Large intestine (tissue), 3 donors: ENCODE results near the gene C8A. TPM values are rescaled to one million over a fixed set of nuclear protein-coding genes. Genes with fewer than 3 reads are reported as not detected.
A peak's percentile ranks its signal among the peaks of the same experiment; 100 is the strongest.

Source experiments
- DNase-seq, 2 donors: peaks; one replicate each; pipeline versions ENCODE4 v3.0.0 to v3.0.0-alpha.2; 2013
- H3K27ac ChIP-seq: one replicate; pipeline ENCODE4 v1.5.1; 2013; ENCODE audit warnings: low read length
- H3K27me3 ChIP-seq: 2 replicates; pipeline ENCODE4 v1.6.1; 2013; ENCODE audit warnings: low read length; ENCODE audit not compliant: control insufficient read depth, insufficient read depth
- H3K36me3 ChIP-seq: 2 replicates; pipeline ENCODE4 v1.6.1; 2013; ENCODE audit warnings: low read length; ENCODE audit not compliant: control insufficient read depth, insufficient read depth
- H3K4me1 ChIP-seq: one replicate; pipeline ENCODE4 v1.6.1; 2013; ENCODE audit warnings: low read length; ENCODE audit not compliant: control insufficient read depth, insufficient read depth
- H3K4me3 ChIP-seq: one replicate; pipeline ENCODE4 v1.5.1; 2013; ENCODE audit warnings: low read length
- H3K9me3 ChIP-seq: one replicate; pipeline ENCODE4 v1.6.1; 2013; ENCODE audit warnings: mild to moderate bottlenecking, low read depth, low read length, moderate library complexity; ENCODE audit not compliant: control insufficient read depth
- WGBS: methylation state at CpG from one replicate; pipeline ENCODE4 v1.1.5; 2013; ENCODE audit warnings: low lambda C conversion rate; ENCODE audit not compliant: insufficient coverage; 5-methylcytosine and 5-hydroxymethylcytosine counted together
- polyA plus RNA-seq: library from polyadenylated mRNA; unstranded; fragments of 120-200 nt; gene quantifications from one replicate; pipeline ENCODE4 v1.2.1, GENCODE V29; 2013

C8A gene
- polyA plus RNA-seq, 1 donor: 0.34 TPM

GRCh38 chr1:56934430-56935060 is 79.9 kb downstream of the C8A start:
- no peak overlapping the region for H3K4me3 ChIP-seq
- DNase-seq: no peak
- no peak overlapping the region for H3K27ac ChIP-seq
- H3K4me1 ChIP-seq: no peaks in the 10 kb centered on the region
- WGBS: 20% methylated on average over 1 of the region's 1 CpG
- H3K27me3 ChIP-seq: no peaks in the 10 kb centered on the region
- H3K9me3 ChIP-seq: no peaks in the 10 kb centered on the region
- H3K36me3 ChIP-seq: no peaks in the 10 kb centered on the region

DNA sequence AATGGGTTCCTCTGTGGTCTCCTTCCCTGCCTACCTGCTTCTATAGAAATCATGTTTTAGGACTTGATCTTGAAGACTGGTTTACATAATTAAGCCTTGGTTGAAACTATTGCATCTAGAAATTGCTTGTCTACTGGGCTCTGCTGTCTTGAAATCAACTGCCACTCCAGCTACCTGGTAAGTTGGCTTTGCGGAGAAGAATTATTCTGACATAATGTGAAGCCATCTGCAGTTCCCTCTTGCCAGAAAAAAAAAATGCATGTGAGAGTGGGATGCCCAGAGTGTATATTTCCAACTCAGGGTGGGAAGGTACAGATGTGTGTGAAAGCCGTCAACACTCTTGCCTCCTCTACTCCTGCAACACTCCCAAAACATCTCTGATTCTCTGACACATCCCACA is 84.0 kb downstream of the C8A start:
- H3K4me1 ChIP-seq: no peaks in the 10 kb centered on the region
- no peak for DNase-seq
- H3K4me3 ChIP-seq: no peak overlapping the region
- no peaks in the 10 kb centered on the region for H3K27me3 ChIP-seq
- WGBS: 88% methylated on average over 1 of the region's 2 CpGs
- H3K27ac ChIP-seq: no peak overlapping the region
- no peaks in the 10 kb centered on the region for H3K36me3 ChIP-seq
- H3K9me3 ChIP-seq: no peaks in the 10 kb centered on the region

DNA sequence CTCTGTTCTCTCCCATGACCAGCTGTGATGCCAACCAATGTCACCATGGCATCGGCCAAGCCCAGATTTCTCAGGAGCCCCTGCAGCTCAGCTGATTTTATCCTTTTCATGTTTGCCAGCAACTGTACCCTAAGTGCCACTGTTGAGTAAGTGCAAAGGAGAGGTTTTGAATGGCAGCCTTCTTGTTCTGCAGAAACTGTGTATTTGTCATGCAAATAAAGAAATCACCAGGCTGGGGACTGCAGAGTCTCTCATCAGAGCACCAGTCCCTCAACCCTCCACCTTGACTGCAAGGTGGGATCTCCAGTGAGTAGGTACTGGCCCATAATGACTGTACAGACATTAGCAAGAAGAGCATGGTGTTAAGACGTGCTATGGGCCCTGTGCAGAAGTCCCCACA is 84.6 kb downstream of the C8A start:
- H3K27ac ChIP-seq: no peak overlapping the region
- no peaks in the 10 kb centered on the region for H3K4me1 ChIP-seq
- no peaks in the 10 kb centered on the region for H3K36me3 ChIP-seq
- DNase-seq: no peak
- no CpG with 5 or more reads among the region's 2 CpGs for WGBS
- no peaks in the 10 kb centered on the region for H3K27me3 ChIP-seq
- H3K4me3 ChIP-seq: no peak overlapping the region
- H3K9me3 ChIP-seq: no peaks in the 10 kb centered on the region

- Histone ChIP-seq H3K36me3 (no peaks in the 10 kb centered on the region), H3K27me3 (no peaks in the 10 kb centered on the region), H3K4me1 (no peaks in the 10 kb centered on the region), H3K4me3 (no peak overlapping the region), H3K27ac (no peak overlapping the region), H3K9me3 (no peaks in the 10 kb centered on the region)
- no peak for DNase-seq
- 100% methylated on average over 1 of the region's 1 CpG for WGBS
These were observed 85.4 kb downstream of the C8A start for GRCh38 chr1:56940039-56940438.

GRCh38 chr1:56948403-56949023 is 93.9 kb downstream of the C8A start:
- no peaks in the 10 kb centered on the region for H3K36me3 ChIP-seq
- peaks cover 4% of the 10 kb centered on the region for H3K4me1 ChIP-seq
- no peak for DNase-seq
- H3K9me3 ChIP-seq: no peaks in the 10 kb centered on the region
- no peaks in the 10 kb centered on the region for H3K27me3 ChIP-seq
- H3K27ac ChIP-seq: no peak overlapping the region
- no CpG with 5 or more reads among the region's 1 CpG for WGBS
- H3K4me3 ChIP-seq: no peak overlapping the region

GRCh38 chr1:56952501-56952900 is 97.9 kb downstream of the C8A start:
- H3K27me3 ChIP-seq: no peaks in the 10 kb centered on the region
- no peaks in the 10 kb centered on the region for H3K36me3 ChIP-seq
- DNase-seq: peak in 1 of 2 donors; percentile 53
- no peak overlapping the region for H3K27ac ChIP-seq
- H3K4me1 ChIP-seq: peaks cover 5% of the 10 kb centered on the region
- no peaks in the 10 kb centered on the region for H3K9me3 ChIP-seq
- H3K4me3 ChIP-seq: no peak overlapping the region
- WGBS: no CpG with 5 or more reads among the region's 8 CpGs

DNA sequence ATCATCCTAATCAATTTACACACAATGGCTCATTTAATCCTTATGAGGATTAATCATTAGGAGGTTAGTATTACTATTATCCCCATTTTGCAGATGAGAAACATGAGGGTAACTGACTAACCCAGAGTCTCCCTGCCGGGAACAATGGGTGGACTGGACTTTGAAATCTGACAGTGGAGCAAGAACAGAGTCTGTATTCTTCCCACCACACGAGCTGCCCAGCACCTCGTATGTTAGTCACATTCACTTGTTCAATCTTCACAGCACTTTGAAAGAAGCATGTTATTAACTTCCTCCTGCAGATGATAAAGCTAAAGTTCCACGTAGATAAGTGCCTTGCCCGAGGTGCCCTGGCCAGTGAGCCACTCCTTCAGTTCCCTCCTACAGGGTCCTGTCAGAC is 98.8 kb downstream of the C8A start:
- Histone ChIP-seq H3K27me3 (no peaks in the 10 kb centered on the region), H3K4me3 (no peak overlapping the region), H3K36me3 (no peaks in the 10 kb centered on the region), H3K4me1 (peaks cover 13% of the 10 kb centered on the region), H3K27ac (no peak overlapping the region), H3K9me3 (no peaks in the 10 kb centered on the region)
- no CpG with 5 or more reads among the region's 5 CpGs for WGBS
- DNase-seq: peak in 1 of 2 donors; percentile 65

DNA sequence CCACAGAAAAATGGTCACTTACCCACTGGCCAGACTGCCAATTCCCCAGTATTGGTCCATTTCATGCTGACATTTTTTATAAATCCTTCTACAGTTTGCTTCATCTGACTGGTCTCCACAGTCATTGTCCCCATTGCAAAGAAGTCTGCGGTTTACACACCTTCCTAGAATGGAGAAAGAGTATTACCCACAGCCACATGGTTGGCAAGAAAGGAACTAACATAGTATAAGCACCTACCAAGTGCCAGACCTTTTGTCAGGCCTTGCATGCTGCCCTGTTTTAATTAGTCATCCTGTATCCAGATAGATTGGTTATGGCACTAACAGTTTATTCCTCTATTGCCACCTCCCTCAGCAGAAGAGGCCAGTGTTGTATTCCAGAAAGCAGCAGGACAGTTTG is 100.1 kb downstream of the C8A start:
- Histone ChIP-seq H3K9me3 (no peaks in the 10 kb centered on the region), H3K27me3 (no peaks in the 10 kb centered on the region), H3K27ac (no peak overlapping the region), H3K4me3 (no peak overlapping the region), H3K4me1 (peaks cover 13% of the 10 kb centered on the region), H3K36me3 (no peaks in the 10 kb centered on the region)
- DNase-seq: no peak
- WGBS: no CpG with 5 or more reads among the region's 1 CpG

GRCh38 chr1:56957931-56958330 is 103.3 kb downstream of the C8A start:
- no peaks in the 10 kb centered on the region for H3K9me3 ChIP-seq
- H3K4me3 ChIP-seq: no peak overlapping the region
- H3K4me1 ChIP-seq: peaks cover 9% of the 10 kb centered on the region
- H3K36me3 ChIP-seq: no peaks in the 10 kb centered on the region
- DNase-seq: no peak
- 33% methylated on average over 1 of the region's 3 CpGs for WGBS
- H3K27me3 ChIP-seq: no peaks in the 10 kb centered on the region
- H3K27ac ChIP-seq: peak overlapping the region; percentile 5

DNA sequence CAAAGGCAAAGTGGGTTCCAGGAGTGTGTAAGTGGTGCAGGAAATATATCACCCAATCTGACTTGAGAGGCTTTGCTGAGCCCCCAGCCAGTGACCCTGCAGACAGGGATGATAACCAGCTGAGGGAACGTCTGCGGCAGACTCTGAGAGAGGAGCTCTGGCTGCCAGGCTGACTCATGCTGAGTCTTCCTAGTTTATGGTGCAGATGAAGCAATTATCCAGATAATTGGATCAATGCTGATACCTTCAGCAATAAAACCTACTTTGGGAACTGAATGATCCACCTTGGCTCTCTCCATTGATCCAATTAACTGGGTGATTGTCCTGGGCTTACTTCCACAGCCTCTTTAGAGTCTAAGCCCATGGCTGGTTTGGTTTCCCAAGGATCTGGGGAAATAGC is 103.9 kb downstream of the C8A start:
- Histone ChIP-seq H3K36me3 (no peaks in the 10 kb centered on the region), H3K4me3 (no peak overlapping the region), H3K9me3 (no peaks in the 10 kb centered on the region), H3K4me1 (peaks cover 9% of the 10 kb centered on the region), H3K27me3 (no peaks in the 10 kb centered on the region), H3K27ac (peak overlapping the region; percentile 42)
- WGBS: no CpG with 5 or more reads among the region's 2 CpGs
- DNase-seq: peak; percentile 53 to 78

DNA sequence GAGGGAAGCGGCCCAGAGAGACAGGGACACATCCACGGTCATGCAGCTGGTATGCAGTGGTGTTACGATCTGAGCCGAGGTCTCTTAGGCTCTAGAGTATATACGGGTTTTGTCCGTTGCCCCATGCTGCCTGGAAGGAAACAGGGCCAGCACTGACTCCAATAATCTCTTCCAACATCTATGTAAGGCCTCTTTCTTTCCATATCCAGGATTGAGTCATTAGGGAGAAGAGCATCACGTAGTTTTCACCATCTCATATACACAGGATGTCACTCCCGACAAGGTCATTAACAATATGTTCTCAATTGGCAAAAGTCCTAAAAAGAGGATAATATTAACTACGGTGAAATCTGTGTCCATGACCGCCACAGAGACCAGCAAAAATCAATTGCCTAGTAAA is 106.8 kb downstream of the C8A start:
- Histone ChIP-seq H3K4me1 (peaks cover 11% of the 10 kb centered on the region), H3K27ac (no peak overlapping the region), H3K36me3 (no peaks in the 10 kb centered on the region), H3K4me3 (no peak overlapping the region), H3K9me3 (no peaks in the 10 kb centered on the region), H3K27me3 (no peaks in the 10 kb centered on the region)
- whole genome bisulfite sequencing: 100% methylated on average over 2 of the region's 10 CpGs
- DNase-seq: no peak
